NK-92 (cell line): ENCODE measurements around the gene CPNE8.

Source experiments
- DNase-seq: peaks from one replicate; lab custom pipeline; 2025; ENCODE audit not compliant: unreplicated experiment; lab: John Stamatoyannopoulos, UW

The CPNE8 gene

GRCh38 chr12:38905480-38906351 lies at the start of gene CPNE8:
Gene CPNE8 (minus strand): TSS chr12:38905591. CDS start chr12:38905534, 57 bp downstream.
- DNase-seq, result no peak

DNA sequence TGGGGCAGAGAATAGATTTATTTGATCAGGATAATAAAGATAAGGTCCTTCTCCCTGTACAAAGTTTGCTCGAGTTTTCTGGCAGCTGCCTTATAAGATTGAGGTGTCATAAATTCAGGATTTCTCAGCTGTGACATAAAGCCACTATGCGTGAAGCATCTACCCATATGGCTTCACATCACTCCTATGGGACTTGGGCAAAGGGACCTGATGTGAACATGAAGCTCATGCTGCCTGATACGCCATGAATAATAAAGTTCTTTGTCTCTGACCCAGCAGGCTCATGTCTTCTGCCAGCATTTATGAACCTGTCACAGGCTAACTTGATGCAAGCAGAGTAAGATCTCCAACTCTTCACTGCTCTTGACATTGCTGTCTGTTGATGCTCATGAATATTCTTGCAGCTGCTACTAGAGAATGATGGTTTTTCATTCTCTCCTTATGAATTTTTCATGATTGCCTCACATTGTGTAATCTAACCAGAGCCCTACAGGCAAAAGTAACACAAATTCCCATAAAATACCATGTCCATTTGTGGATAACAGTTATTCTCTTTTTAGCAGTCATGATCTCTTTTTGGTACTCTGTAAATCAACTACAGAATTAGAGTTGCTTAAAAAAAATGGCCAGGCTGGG lies 49.0 kb upstream of the CPNE8 start:
- DNase-seq, result no peak

GRCh38 chr12:38949363-38949762 lies 44.0 kb upstream of the CPNE8 start:
- no peak for DNase-seq

- no peak for DNase-seq
Measured at GRCh38 chr12:38934686-38935085, 29.3 kb upstream of the CPNE8 start.

DNA sequence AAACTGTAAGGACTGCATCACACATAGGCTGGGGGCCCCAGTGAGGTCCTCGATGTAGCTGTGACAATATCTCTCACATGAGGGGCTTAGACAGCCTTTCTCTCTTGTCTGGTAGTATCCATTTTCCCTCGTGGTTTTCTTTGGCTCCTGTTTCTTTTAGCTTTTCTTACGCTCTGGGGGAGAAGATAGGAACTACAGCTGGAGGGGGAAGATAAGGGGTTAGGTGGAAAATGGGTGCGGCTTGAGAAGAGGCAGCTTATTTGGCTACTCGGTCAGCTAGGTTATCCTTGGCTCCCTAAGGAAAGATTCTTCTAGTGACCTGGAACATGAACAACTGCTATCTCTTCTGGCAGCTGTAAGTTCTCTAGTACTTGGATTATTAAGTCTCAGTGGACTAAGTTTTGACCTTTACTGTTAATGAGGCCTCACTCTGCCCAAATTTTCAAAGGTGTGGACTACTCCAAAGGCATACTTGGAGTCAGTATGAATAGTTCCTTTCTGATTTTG lies 28.7 kb upstream of the CPNE8 start:
- no peak for DNase-seq

- no peak for DNase-seq
Measured at GRCh38 chr12:38932320-38932719, 26.9 kb upstream of the CPNE8 start.

- DNase-seq, result no peak
Measured at GRCh38 chr12:38931461-38931860, 26.1 kb upstream of the CPNE8 start.

GRCh38 chr12:38930990-38931389 lies 25.6 kb upstream of the CPNE8 start:
- DNase-seq, result no peak

- no peak for DNase-seq
Measured at GRCh38 chr12:38926501-38926900, 21.1 kb upstream of the CPNE8 start.

GRCh38 chr12:38921025-38921677 lies 15.8 kb upstream of the CPNE8 start:
- DNase-seq, result no peak

DNA sequence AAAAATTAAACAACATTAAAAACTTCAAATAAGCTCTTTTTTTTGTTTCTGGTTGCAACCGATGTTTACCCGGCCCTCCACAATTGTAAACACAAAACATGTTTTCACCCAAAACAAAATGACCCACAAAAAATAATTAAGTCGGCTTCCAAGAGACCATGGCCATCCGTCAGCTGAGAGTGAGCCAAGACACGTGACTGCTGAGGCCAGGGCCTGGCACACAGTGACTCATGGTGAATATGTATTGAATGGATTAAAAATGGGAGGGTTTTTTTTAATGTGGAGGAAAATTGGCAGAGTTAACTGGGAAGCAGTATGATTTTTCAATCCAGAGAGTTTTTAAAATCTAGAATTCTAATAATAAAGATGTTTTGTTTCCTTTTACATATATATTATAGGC lies 13.8 kb upstream of the CPNE8 start:
- DNase-seq, result no peak

GRCh38 chr12:38915429-38916182 lies 10.2 kb upstream of the CPNE8 start:
- DNase-seq, result no peak

DNA sequence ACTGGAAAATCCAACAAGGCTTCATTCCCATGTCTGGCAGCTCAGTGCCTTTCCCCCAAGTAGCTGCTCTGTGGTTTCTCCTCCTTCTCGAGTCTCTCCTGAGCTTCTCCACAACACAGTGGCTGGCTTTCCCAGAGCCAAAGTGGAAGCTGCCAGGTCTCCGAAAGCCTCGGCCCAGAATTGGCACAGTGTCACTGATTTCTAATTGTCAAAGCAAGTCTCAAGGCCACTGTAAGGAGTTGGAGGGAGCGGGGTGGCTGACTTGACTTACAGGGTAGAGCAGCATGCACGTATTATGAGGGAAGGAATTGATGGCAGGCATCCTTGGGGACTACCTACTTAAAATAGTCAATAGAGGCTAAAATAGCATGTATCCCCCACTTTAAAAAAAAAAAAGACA lies 6.7 kb upstream of the CPNE8 start:
- no peak for DNase-seq

- DNase-seq, result no peak
Measured at GRCh38 chr12:38911611-38912010, 6.2 kb upstream of the CPNE8 start.

- no peak for DNase-seq
Measured at GRCh38 chr12:38907201-38907923, 2.0 kb upstream of the CPNE8 start.

- DNase-seq, result no peak
Measured at GRCh38 chr12:38906482-38907200, 1.2 kb upstream of the CPNE8 start.

DNA sequence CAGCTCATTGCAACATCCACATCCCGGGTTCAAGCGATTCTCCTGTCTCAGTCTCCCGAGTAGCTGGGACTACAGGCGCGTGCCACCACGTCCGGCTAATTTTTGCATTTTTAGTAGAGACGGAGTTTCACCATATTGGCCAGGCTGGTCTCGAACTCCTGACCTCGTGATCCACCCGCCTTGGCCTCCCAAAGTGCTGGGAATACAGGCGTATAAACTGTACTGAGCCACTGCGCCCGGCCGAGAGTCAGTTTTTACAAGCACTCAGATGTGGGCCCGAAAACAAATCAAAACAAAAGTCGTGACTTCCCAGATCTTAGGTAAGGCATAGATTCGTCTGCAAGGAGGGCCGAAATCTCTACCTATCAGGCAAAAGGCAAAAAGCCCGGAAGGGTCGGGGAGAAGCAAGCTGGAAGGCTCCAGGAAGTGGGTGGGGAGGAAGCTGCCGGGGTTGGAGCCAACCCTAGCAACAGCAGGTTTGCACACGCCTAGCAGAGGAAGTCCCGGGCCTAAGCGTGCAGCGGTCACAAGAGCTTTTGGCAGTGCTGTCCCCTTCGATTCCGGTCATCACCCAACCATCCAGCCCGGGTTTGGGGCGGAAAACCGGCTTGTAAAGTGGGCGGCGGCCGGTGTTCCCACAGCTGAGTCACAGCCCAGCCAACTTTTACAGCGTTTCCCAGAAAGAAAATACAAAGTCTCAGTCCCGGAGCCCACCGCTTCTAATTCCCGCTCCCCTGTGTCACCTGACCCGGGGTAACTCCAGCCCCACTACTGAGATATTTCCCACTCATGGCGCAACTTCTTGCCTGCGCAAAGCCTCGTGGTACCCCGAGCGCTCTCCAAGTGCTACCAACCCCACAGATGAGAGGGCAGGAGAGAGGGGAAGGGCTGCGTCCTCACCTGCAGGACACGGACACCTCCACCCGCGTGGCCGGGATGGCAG lies 583 bp downstream of the CPNE8 start:
- DNase-seq, result no peak

- DNase-seq, result no peak
Measured at GRCh38 chr12:38903596-38903995, 1.8 kb downstream of the CPNE8 start.
